GM18505 (cell line): Measurements from ENCODE around the gene EP400.
"Not testable (repeated sequence)": the region's sequence is repeated elsewhere in the genome, so short reads cannot be mapped to it uniquely, and the experiment has no call there.

Experiments
- ATAC-seq: cut with Tn5 transposase; IDR thresholded peaks from one replicate; pipeline ENCODE4 v1.9.1; 2021; ENCODE audit not compliant: unreplicated experiment
- POLR2A ChIP-seq: IDR thresholded peaks from 4 replicates; pipeline ENCODE4 v1.6.1; 2011; ENCODE audit warnings: borderline replicate concordance; ENCODE audit not compliant: insufficient read depth, insufficient read length; ENCODE audit errors: extremely low read depth

The EP400 gene

GRCh38 chr12:132044661-132045412, 95.1 kb downstream of the EP400 start:
- no peak for TF ChIP-seq POLR2A
- no peak for ATAC-seq

GRCh38 chr12:132045751-132046150, 96.0 kb downstream of the EP400 start:
- no peak for TF ChIP-seq POLR2A
- ATAC-seq: no peak

DNA sequence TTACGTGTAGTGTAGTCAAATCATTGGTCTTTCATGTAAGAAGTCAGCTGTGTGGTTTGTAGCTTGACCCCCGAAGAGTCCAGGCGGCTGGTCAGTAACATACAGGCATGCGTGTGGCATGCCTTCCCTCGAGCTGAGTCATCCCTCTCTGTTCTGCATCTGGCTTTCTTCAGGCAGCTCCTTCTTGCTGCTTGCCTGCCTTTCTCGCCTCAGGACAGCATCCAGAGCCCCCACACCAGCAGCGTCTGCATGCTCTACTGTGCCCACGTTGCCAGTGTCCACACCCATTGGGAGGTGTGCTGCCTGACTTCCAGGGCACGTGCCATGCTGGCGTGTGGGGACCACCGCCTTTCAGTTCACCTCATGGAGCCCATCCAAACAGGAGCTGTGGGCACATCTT, 96.8 kb downstream of the EP400 start:
- no peak for ATAC-seq
- no peak for TF ChIP-seq POLR2A

- ATAC-seq: not testable (repeated sequence)
Measured at GRCh38 chr12:132047630-132048029, 97.9 kb downstream of the EP400 start.

GRCh38 chr12:132049442-132049841, 99.7 kb downstream of the EP400 start:
- TF ChIP-seq POLR2A: no peak
- no peak for ATAC-seq

GRCh38 chr12:132049876-132050275, 100.1 kb downstream of the EP400 start:
- ATAC-seq: no peak

DNA sequence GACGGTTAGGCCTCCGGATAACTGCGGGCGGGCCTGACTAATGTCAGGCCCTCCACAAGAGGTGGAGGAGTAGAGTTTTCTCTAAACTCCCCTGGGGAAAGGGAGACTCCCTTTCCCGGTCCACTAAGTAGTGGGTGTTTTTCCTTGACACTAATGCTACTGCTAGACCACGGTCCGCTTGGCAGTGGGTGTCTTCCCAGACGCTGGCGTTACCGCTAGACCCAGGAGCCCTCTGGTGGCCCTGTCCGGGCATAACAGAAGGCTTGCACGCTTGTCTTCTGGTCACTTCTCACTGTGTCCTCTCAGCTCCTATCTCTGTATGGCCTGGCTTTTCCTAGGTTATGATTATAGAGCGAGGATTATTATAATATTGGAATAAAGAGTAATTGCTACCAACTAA, 102.0 kb downstream of the EP400 start:
- not testable (repeated sequence) for ATAC-seq

More at GRCh38 chr12:132049876-132050275, 100.1 kb downstream of the EP400 start:
- TF ChIP-seq POLR2A: no peak

DNA sequence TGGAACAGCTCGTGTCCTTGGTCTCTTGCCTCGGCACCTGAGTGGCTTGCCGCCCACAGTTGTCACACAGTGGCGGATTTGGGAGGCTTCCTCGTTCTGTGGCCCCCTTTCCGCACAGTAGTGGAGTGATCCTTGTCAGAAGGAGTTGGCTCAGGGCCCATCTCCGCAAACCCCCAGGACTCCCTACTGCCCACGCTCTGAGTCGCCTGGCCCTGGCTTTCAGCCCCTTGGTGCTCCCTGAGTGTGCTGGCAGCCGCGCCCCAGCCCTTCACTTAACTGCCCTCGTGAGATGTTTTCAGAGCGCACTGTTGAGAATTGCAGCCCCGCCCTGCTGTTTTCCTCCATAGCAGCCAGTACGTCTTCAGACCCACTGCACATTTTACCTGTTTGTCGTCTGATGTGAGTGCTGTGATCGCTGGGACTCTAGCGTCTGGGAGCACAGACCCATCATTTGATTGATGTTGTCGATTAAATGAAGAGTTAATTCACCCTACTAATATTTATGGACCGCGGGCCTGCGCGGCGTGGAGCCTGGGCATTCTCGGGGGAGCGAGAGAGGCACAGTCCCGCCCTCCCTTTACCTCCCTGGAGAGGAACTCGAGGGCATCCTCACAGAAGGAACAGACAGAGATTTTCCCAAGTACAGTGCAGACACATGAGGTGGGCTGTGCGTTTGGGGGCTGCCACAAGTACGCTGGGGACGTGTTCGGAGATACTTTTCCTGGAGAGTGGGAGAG, 102.6 kb downstream of the EP400 start:
- no peak for TF ChIP-seq POLR2A
- ATAC-seq: no peak

GRCh38 chr12:132053338-132054330, 103.9 kb downstream of the EP400 start:
- TF ChIP-seq POLR2A: no peak
- ATAC-seq: no peak

- TF ChIP-seq POLR2A: no peak
- no peak for ATAC-seq
Measured at GRCh38 chr12:132054983-132055382, 105.2 kb downstream of the EP400 start.

- TF ChIP-seq POLR2A: no peak
- ATAC-seq: no peak
Measured at GRCh38 chr12:132055535-132056096, 105.9 kb downstream of the EP400 start.

- ATAC-seq: no peak
- TF ChIP-seq POLR2A: no peak
Measured at GRCh38 chr12:132056320-132056719, 106.6 kb downstream of the EP400 start.

DNA sequence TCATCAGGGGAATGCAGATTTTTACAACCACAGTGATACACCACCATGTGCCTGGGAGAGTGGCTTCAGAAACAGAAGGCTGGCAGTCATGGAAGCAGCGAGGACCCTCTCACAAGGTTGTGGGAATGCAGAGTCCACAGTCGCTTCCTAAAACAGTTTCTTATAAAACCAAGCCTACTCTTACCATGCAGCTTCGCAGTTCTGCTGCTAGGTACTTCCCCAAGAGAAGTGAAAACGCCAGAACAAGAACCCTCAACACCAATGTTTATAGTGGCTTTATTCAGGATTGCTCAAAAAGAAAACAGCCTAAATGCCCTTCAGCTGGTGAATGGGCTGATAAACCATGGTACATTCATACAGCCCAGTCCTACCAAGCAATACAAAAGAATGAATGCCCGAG, 107.2 kb downstream of the EP400 start:
- ATAC-seq: no peak
- TF ChIP-seq POLR2A: no peak
